KMS-11 (cell line): ENCODE measurements around the gene RERE.
"Not testable (repeated sequence)": the region's sequence is repeated elsewhere in the genome, so short reads cannot be mapped to it uniquely, and the experiment has no call there.

ENCODE experiments used
- H2AFZ ChIP-seq: fragments of 200-600 bp; sonication (generic); 2 replicates; pipeline ENCODE4 v1.6.1; 2016; ENCODE audit warnings: antibody characterized with exemption, mixed run types, low read depth
- H3K27ac ChIP-seq: fragments of 200-600 bp; sonication (generic); 2 replicates; pipeline ENCODE4 v1.6.1; 2016; ENCODE audit warnings: mild to moderate bottlenecking, mixed run types
- H3K27me3 ChIP-seq: fragments of 200-600 bp; sonication (generic); 2 replicates; pipeline ENCODE4 v1.6.1; 2017; ENCODE audit warnings: mild to moderate bottlenecking, low read depth, mixed run types, moderate library complexity; ENCODE audit not compliant: insufficient read depth
- H3K36me3 ChIP-seq: fragments of 200-600 bp; sonication (generic); 2 replicates; pipeline ENCODE4 v1.6.1; 2017; ENCODE audit warnings: mild to moderate bottlenecking, mixed run types; ENCODE audit not compliant: insufficient read depth
- H3K4me1 ChIP-seq: fragments of 200-600 bp; sonication (generic); 2 replicates; pipeline ENCODE4 v1.6.1; 2016; ENCODE audit warnings: mild to moderate bottlenecking, low read depth, mixed run types; ENCODE audit not compliant: poor library complexity, severe bottlenecking
- H3K4me2 ChIP-seq: fragments of 200-600 bp; sonication (generic); 2 replicates; pipeline ENCODE4 v1.7.0; 2016; ENCODE audit warnings: mild to moderate bottlenecking, mixed run types
- H3K4me3 ChIP-seq: fragments of 200-600 bp; sonication (generic); IDR thresholded peaks from 2 replicates; pipeline ENCODE4 v1.6.1; 2017; ENCODE audit warnings: low read depth, low read length, mixed read lengths; ENCODE audit not compliant: insufficient read depth
- H3K79me2 ChIP-seq: fragments of 200-600 bp; sonication (generic); 2 replicates; pipeline ENCODE4 v1.6.1; 2016; ENCODE audit warnings: low read depth, mixed run types; ENCODE audit not compliant: insufficient read depth
- H3K9ac ChIP-seq: fragments of 200-600 bp; sonication (generic); 2 replicates; pipeline ENCODE4 v1.6.1; 2016; ENCODE audit warnings: mild to moderate bottlenecking, mixed run types
- H4K20me1 ChIP-seq: fragments of 200-600 bp; sonication (generic); 2 replicates; pipeline ENCODE4 v1.6.1; 2016; ENCODE audit warnings: mild to moderate bottlenecking, mixed run types; ENCODE audit not compliant: insufficient read depth
- CTCF ChIP-seq: fragments of 200-600 bp; sonication (generic); conservative IDR thresholded peaks from 2 replicates; pipeline ENCODE4 v1.6.1; 2017; ENCODE audit warnings: low read depth, mild to moderate bottlenecking, antibody characterized with exemption, low read length, moderate library complexity, mixed read lengths

Gene RERE

GRCh38 chr1:8835941-8836643 lies 18.7 kb upstream of the RERE start:
- Histone ChIP-seq H3K4me2 (no peak overlapping the region), H3K9ac (no peak overlapping the region), H3K27me3 (no peaks in the 10 kb centered on the region), H2AFZ (no peak overlapping the region), H3K4me1 (no peaks in the 10 kb centered on the region), H3K4me3 (no peak overlapping the region), H3K79me2 (no peaks in the 10 kb centered on the region), H4K20me1 (no peaks in the 10 kb centered on the region), H3K36me3 (no peaks in the 10 kb centered on the region), H3K27ac (no peak overlapping the region)
- TF ChIP-seq CTCF = no peak

GRCh38 chr1:8831340-8831739 lies 13.9 kb upstream of the RERE start:
- Histone ChIP-seq H3K79me2 (no peaks in the 10 kb centered on the region), H3K4me1 (peaks cover 24% of the 10 kb centered on the region), H3K36me3 (no peaks in the 10 kb centered on the region), H3K4me3 (no peak overlapping the region), H3K4me2 (no peak overlapping the region), H3K27ac (no peak overlapping the region), H3K9ac (no peak overlapping the region), H3K27me3 (peaks cover 12% of the 10 kb centered on the region; the same call in 1 of the 2 replicates), H4K20me1 (no peaks in the 10 kb centered on the region), H2AFZ (no peak overlapping the region)
- no peak; the same call in 1 of the 2 replicates for TF ChIP-seq CTCF

GRCh38 chr1:8830732-8831131 lies 13.3 kb upstream of the RERE start:
- Histone ChIP-seq H3K4me1 (peaks cover 24% of the 10 kb centered on the region), H3K27me3 (peaks cover 12% of the 10 kb centered on the region; the same call in 1 of the 2 replicates)
- not testable (repeated sequence) for H4K20me1 ChIP-seq, H3K36me3 ChIP-seq, H3K4me2 ChIP-seq, H2AFZ ChIP-seq, H3K9ac ChIP-seq, H3K4me3 ChIP-seq, H3K79me2 ChIP-seq, H3K27ac ChIP-seq

- Histone ChIP-seq H3K79me2 (no peaks in the 10 kb centered on the region), H3K4me2 (no peak overlapping the region), H3K27ac (no peak overlapping the region), H3K4me1 (peaks cover 31% of the 10 kb centered on the region), H3K36me3 (no peaks in the 10 kb centered on the region), H3K27me3 (peaks cover 12% of the 10 kb centered on the region; the same call in 1 of the 2 replicates), H4K20me1 (no peaks in the 10 kb centered on the region), H2AFZ (no peak overlapping the region), H3K9ac (no peak overlapping the region), H3K4me3 (no peak overlapping the region)
- TF ChIP-seq CTCF = no peak
These were observed 8.6 kb upstream of the RERE start for GRCh38 chr1:8825985-8826481.

- Histone ChIP-seq H3K4me1 (peaks cover 13% of the 10 kb centered on the region), H2AFZ (no peak overlapping the region), H3K9ac (no peak overlapping the region), H4K20me1 (no peaks in the 10 kb centered on the region), H3K27me3 (peaks cover 9% of the 10 kb centered on the region; the same call in 1 of the 2 replicates), H3K79me2 (no peaks in the 10 kb centered on the region), H3K27ac (no peak overlapping the region), H3K4me2 (no peak overlapping the region), H3K36me3 (no peaks in the 10 kb centered on the region), H3K4me3 (no peak overlapping the region)
- no peak for TF ChIP-seq CTCF
These were observed 5.8 kb upstream of the RERE start for GRCh38 chr1:8823295-8823664.
